ENCODE data around the gene MZB1. TPM values are rescaled to one million over a fixed set of nuclear protein-coding genes. Genes with fewer than 3 reads are reported as not detected.

The MZB1 gene
- total RNA-seq, 1 experiment from 2014 or later: 1.1 TPM

DNA sequence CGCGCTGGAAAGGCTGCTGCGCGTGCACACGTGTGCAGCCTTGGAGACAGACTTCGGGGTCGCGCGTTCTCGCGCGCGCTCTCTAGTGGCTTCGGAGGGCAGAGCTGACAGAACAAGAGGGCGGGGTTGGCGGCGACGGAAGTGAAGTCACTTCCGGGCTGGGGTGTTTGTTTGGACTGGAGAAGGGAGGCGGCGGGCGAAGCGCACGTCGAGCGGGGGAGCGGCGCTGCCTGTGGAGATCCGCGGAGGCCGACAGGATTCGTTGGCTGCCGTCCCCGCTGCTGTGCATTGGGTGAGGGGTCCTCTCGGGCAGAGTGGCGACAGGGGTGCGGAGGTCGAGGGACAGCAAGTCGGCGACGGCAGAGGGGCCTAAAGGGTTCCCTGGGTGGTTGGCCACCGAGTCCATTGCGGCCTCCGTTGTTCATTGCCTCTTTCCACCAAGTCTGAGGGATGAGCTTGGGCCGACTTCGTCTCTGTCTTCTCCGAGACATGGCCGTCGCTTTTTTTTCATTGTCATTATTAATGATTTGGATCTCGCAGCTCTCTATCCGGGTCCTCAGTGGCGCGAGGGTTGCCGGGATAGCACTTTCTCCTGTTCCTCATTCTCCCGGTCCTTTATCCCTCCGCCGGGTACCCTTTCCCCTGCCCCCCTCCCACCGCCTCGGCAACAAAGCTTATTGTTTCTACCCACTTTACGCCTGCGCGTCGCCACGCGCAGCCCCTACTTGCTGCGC lies 47.9 kb downstream of the MZB1 start, which contains the start of gene PAIP2 (continued):
- TF ChIP-seq AR (CRISPR knock-in tag; IDR thresholded peaks at IDR 0.05) (no peak), ZNF671 (CRISPR knock-in tag; IDR thresholded peaks at IDR 0.05) (no peak), ZNF121 (CRISPR knock-in tag; IDR thresholded peaks at IDR 0.05) (no peak), CREB1 (CRISPR knock-in tag; IDR thresholded peaks at IDR 0.05) (0 out of 2 replicates have a peak, but pooled peaks have one; percentile 52), ZNF219 (CRISPR knock-in tag; IDR thresholded peaks at IDR 0.05; ENCODE audit: borderline replicate concordance) (0 out of 2 replicates have a peak, but pooled peaks have one; percentile 32), JAZF1 (CRISPR knock-in tag; IDR thresholded peaks at IDR 0.05) (no peak), FOXP4 (CRISPR knock-in tag; IDR thresholded peaks at IDR 0.05) (0 out of 2 replicates have a peak, but pooled peaks have one; percentile 49), TCF7 (CRISPR knock-in tag; IDR thresholded peaks at IDR 0.05; ENCODE audit: low read depth) (no peak), ZNF396 (CRISPR knock-in tag; IDR thresholded peaks at IDR 0.05; ENCODE audit: borderline replicate concordance) (no peak), ATF6 (CRISPR knock-in tag; IDR thresholded peaks at IDR 0.05) (no peak), ZNF512 (CRISPR knock-in tag; IDR thresholded peaks at IDR 0.05; ENCODE audit: borderline replicate concordance) (no peak), NFATC4 (CRISPR knock-in tag; IDR thresholded peaks at IDR 0.05) (no peak), RORB (CRISPR knock-in tag; IDR thresholded peaks at IDR 0.05) (no peak), NR2C2 (CRISPR knock-in tag; IDR thresholded peaks at IDR 0.05) (no peak), ZNF423 (CRISPR knock-in tag; IDR thresholded peaks at IDR 0.05) (no peak)
- TF ChIP-seq, protein P1, sequence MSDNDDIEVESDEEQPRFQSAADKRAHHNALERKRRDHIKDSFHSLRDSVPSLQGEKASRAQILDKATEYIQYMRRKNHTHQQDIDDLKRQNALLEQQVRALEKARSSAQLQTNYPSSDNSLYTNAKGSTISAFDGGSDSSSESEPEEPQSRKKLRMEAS (CRISPR knock-in tag; IDR thresholded peaks at IDR 0.05): peak; percentile 85
- TF ChIP-seq, protein P2, sequence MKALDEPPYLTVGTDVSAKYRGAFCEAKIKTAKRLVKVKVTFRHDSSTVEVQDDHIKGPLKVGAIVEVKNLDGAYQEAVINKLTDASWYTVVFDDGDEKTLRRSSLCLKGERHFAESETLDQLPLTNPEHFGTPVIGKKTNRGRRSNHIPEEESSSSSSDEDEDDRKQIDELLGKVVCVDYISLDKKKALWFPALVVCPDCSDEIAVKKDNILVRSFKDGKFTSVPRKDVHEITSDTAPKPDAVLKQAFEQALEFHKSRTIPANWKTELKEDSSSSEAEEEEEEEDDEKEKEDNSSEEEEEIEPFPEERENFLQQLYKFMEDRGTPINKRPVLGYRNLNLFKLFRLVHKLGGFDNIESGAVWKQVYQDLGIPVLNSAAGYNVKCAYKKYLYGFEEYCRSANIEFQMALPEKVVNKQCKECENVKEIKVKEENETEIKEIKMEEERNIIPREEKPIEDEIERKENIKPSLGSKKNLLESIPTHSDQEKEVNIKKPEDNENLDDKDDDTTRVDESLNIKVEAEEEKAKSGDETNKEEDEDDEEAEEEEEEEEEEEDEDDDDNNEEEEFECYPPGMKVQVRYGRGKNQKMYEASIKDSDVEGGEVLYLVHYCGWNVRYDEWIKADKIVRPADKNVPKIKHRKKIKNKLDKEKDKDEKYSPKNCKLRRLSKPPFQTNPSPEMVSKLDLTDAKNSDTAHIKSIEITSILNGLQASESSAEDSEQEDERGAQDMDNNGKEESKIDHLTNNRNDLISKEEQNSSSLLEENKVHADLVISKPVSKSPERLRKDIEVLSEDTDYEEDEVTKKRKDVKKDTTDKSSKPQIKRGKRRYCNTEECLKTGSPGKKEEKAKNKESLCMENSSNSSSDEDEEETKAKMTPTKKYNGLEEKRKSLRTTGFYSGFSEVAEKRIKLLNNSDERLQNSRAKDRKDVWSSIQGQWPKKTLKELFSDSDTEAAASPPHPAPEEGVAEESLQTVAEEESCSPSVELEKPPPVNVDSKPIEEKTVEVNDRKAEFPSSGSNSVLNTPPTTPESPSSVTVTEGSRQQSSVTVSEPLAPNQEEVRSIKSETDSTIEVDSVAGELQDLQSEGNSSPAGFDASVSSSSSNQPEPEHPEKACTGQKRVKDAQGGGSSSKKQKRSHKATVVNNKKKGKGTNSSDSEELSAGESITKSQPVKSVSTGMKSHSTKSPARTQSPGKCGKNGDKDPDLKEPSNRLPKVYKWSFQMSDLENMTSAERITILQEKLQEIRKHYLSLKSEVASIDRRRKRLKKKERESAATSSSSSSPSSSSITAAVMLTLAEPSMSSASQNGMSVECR (CRISPR knock-in tag; IDR thresholded peaks at IDR 0.05; ENCODE audit: borderline replicate concordance): no peak; the same call in 1 of the 2 replicates
- TF ChIP-seq, protein P3, sequence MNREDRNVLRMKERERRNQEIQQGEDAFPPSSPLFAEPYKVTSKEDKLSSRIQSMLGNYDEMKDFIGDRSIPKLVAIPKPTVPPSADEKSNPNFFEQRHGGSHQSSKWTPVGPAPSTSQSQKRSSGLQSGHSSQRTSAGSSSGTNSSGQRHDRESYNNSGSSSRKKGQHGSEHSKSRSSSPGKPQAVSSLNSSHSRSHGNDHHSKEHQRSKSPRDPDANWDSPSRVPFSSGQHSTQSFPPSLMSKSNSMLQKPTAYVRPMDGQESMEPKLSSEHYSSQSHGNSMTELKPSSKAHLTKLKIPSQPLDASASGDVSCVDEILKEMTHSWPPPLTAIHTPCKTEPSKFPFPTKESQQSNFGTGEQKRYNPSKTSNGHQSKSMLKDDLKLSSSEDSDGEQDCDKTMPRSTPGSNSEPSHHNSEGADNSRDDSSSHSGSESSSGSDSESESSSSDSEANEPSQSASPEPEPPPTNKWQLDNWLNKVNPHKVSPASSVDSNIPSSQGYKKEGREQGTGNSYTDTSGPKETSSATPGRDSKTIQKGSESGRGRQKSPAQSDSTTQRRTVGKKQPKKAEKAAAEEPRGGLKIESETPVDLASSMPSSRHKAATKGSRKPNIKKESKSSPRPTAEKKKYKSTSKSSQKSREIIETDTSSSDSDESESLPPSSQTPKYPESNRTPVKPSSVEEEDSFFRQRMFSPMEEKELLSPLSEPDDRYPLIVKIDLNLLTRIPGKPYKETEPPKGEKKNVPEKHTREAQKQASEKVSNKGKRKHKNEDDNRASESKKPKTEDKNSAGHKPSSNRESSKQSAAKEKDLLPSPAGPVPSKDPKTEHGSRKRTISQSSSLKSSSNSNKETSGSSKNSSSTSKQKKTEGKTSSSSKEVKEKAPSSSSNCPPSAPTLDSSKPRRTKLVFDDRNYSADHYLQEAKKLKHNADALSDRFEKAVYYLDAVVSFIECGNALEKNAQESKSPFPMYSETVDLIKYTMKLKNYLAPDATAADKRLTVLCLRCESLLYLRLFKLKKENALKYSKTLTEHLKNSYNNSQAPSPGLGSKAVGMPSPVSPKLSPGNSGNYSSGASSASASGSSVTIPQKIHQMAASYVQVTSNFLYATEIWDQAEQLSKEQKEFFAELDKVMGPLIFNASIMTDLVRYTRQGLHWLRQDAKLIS (CRISPR knock-in tag; IDR thresholded peaks at IDR 0.05; ENCODE audit: borderline replicate concordance): no peak
- TF ChIP-seq, protein P4, sequence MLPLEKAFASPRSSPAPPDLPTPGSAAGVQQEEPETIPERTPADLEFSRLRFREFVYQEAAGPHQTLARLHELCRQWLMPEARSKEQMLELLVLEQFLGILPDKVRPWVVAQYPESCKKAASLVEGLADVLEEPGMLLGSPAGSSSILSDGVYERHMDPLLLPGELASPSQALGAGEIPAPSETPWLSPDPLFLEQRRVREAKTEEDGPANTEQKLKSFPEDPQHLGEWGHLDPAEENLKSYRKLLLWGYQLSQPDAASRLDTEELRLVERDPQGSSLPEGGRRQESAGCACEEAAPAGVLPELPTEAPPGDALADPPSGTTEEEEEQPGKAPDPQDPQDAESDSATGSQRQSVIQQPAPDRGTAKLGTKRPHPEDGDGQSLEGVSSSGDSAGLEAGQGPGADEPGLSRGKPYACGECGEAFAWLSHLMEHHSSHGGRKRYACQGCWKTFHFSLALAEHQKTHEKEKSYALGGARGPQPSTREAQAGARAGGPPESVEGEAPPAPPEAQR (CRISPR knock-in tag; IDR thresholded peaks at IDR 0.05): no peak

Measured in WTC11 (cell line).